AG09309 (cell line): Measurements from ENCODE around the gene HYOU1.

Experiments
- DNase-seq: peaks from one replicate; pipeline ENCODE4 v3.0.0-alpha.2; 2010; ENCODE audit warnings: low read depth
- H3K4me3 ChIP-seq: 2 replicates; pipeline ENCODE4 v1.5.1; 2011; ENCODE audit warnings: mild to moderate bottlenecking, low read depth, low read length, moderate library complexity; ENCODE audit not compliant: control insufficient read depth
- CTCF ChIP-seq: IDR thresholded peaks from 2 replicates; pipeline ENCODE4 v1.5.1; 2011; ENCODE audit warnings: mild to moderate bottlenecking, low read depth, low read length, inconsistent platforms; ENCODE audit not compliant: insufficient read depth, control insufficient read depth; ENCODE audit errors: missing control alignments

HYOU1 gene

GRCh38 chr11:119087123-119087522, 30.1 kb upstream of the HYOU1 start:
- H3K4me3 ChIP-seq: no peak overlapping the region
- TF ChIP-seq CTCF: no peak
- no peak for DNase-seq

GRCh38 chr11:119085437-119085847, 28.4 kb upstream of the HYOU1 start:
- DNase-seq: no peak
- peak overlapping the region; percentile 68 for H3K4me3 ChIP-seq
- TF ChIP-seq CTCF: no peak

GRCh38 chr11:119084663-119085436, 27.8 kb upstream of the HYOU1 start, which contains the start of gene HMBS:
TSS of gene HMBS (plus strand) at chr11:119084881. CDS start at chr11:119085034, 153 bp downstream.
- H3K4me3 ChIP-seq: peak within 1 kb of the TSS; percentile 68
- TF ChIP-seq CTCF: no peak
- DNase-seq: peak; percentile 65

- H3K4me3 ChIP-seq: no peak overlapping the region
- no peak for DNase-seq
- no peak for TF ChIP-seq CTCF
Measured at GRCh38 chr11:119081682-119082260, 24.8 kb upstream of the HYOU1 start.

GRCh38 chr11:119078675-119079420, 21.8 kb upstream of the HYOU1 start:
- no peak for DNase-seq
- TF ChIP-seq CTCF: no peak
- no peak overlapping the region for H3K4me3 ChIP-seq

- DNase-seq: no peak
- TF ChIP-seq CTCF: no peak
- no peak overlapping the region for H3K4me3 ChIP-seq
Measured at GRCh38 chr11:119077839-119078238, 20.8 kb upstream of the HYOU1 start.
